Measurements from ENCODE around the gene PDCD6IP.

DNA sequence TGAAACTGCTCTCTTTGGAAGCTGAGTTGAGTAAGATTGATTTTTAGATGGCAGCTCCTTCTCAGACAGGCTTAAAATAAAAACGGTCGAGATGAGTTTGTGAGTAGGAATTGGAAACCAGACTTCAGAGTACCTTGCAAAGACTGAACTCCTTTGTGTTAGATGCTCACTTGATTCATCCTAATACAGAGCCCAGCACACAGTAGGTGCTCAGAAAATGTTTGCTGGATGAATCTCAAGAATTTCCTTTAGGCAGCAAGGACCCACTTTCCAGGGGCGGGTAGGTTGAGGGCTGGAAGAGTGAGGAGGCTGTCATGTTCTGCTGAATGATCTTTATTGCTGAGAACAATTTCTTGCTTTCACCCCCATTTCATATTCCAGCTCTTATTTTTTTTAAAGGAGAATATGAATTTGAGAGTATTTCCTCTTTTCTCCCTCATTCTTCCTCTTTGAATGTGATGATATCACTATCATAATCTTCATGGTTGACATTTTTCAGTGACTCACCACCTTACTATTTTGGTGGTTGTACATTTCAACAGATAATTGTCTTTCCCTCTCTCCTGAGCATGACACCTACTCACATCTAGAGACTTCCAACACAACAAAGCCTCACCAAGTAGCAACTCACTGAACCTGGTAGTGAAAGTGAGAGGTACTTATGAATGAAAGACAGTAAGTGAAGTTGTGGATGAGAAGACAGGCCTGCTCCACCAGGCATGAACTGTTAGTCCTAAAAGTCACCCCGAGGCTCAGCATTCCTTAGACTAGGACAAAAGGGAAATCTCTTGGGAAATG, 113.3 kb downstream of the PDCD6IP start:
- TF ChIP-seq, protein P1, sequence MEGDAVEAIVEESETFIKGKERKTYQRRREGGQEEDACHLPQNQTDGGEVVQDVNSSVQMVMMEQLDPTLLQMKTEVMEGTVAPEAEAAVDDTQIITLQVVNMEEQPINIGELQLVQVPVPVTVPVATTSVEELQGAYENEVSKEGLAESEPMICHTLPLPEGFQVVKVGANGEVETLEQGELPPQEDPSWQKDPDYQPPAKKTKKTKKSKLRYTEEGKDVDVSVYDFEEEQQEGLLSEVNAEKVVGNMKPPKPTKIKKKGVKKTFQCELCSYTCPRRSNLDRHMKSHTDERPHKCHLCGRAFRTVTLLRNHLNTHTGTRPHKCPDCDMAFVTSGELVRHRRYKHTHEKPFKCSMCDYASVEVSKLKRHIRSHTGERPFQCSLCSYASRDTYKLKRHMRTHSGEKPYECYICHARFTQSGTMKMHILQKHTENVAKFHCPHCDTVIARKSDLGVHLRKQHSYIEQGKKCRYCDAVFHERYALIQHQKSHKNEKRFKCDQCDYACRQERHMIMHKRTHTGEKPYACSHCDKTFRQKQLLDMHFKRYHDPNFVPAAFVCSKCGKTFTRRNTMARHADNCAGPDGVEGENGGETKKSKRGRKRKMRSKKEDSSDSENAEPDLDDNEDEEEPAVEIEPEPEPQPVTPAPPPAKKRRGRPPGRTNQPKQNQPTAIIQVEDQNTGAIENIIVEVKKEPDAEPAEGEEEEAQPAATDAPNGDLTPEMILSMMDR (IDR thresholded peaks at IDR 0.05 in 8 of 11, conservative IDR thresholded peaks at IDR 0.05 in 3 of 11) = no peak
- TF ChIP-seq POLR2A (IDR thresholded peaks at IDR 0.05) = no peak
